HCT116 (cell line): Measurements from ENCODE around the gene RUNX1. TPM values are rescaled to one million over a fixed set of nuclear protein-coding genes. Genes with fewer than 3 reads are reported as not detected.

Source experiments
- ATAC-seq: fragments of 200-7000 bp; cut with Tn5 transposase; 2 replicates; pipeline ENCODE4 v1.9.1; 2020; ENCODE audit warnings: mild to moderate bottlenecking, moderate library complexity
- BruUV-seq: library from RNA; stranded (reverse); fragments of 400-500 nt; replicated peaks from 2 replicates; lab custom pipeline; 2021; lab: Mats Ljungman, UMichigan
- CTCF ChIA-PET: fragments of 300-600 bp; sonication (Branson Sonifier 250); formaldehyde crosslinking; loops from one replicate; lab custom pipeline; 2021; ENCODE audit warnings: antibody characterized with exemption; lab: Charles Lee
- POLR2A ChIA-PET: fragments of 300-600, 350-600 bp; sonication (Branson Sonifier 250); formaldehyde crosslinking; loops from one replicate; lab custom pipeline; 2021; ENCODE audit warnings: antibody characterized with exemption; lab: Charles Lee
- RAD21 ChIA-PET, 2 experiments: fragments of 300-600 bp; sonication (Branson Sonifier 250); formaldehyde crosslinking; loops; one replicate each; lab custom pipeline; 2023; ENCODE audit warnings: low total read pairs in 2 of 2; ENCODE audit not compliant: uncharacterized antibody in 2 of 2, unreplicated experiment in 2 of 2, low non-redundant PET in 1 of 2; lab: Charles Lee
- DNase-seq: peaks from one replicate; pipeline ENCODE4 v3.0.0-alpha.2; 2010; ENCODE audit warnings: low read depth, low spot score
- H2AFZ ChIP-seq: fragments of 200-600 bp; shearing (Covaris generic), sonication (generic); 2 replicates; pipeline ENCODE4 v1.6.1; 2017; ENCODE audit warnings: low read depth, mixed run types, mixed read lengths, antibody characterized with exemption, low read length; ENCODE audit not compliant: poor library complexity, severe bottlenecking
- H3K27ac ChIP-seq: 2 replicates; pipeline ENCODE4 v1.5.1; 2012; ENCODE audit warnings: low read depth, low read length
- H3K27me3 ChIP-seq: fragments of 200-600 bp; sonication (generic); 2 replicates; pipeline ENCODE4 v1.6.1; 2016; ENCODE audit warnings: mixed run types, low read length, mixed read lengths; ENCODE audit not compliant: insufficient read depth
- H3K36me3 ChIP-seq, 2 experiments: fragments of 200-500 bp in 1 of 2; fragments of 200-600 bp in 1 of 2; sonication (Bioruptor generic) in 1 of 2; sonication (generic) in 1 of 2; 2 replicates each; pipeline versions ENCODE4 v1.5.1 to v1.6.1; 2014 to 2016; ENCODE audit warnings: low read length in 2 of 2, inconsistent platforms in 1 of 2, mixed read lengths in 1 of 2, mixed run types in 1 of 2; ENCODE audit not compliant: insufficient read depth in 2 of 2, control insufficient read depth in 1 of 2
- H3K4me1 ChIP-seq, 2 experiments: fragments of 200-600 bp in 1 of 2; sonication (generic) in 1 of 2; 2 replicates each; pipeline versions ENCODE4 v1.5.1 to v1.6.1; 2012 to 2017; ENCODE audit warnings: low read length in 2 of 2, inconsistent platforms in 1 of 2, mild to moderate bottlenecking in 1 of 2, mixed read lengths in 1 of 2, mixed run types in 1 of 2, moderate library complexity in 1 of 2; ENCODE audit not compliant: insufficient read depth in 2 of 2, control insufficient read depth in 1 of 2
- H3K4me2 ChIP-seq: fragments of 200-600 bp; sonication (generic); 2 replicates; pipeline ENCODE4 v1.6.1; 2017; ENCODE audit warnings: mixed run types, low read length, mixed read lengths
- H3K4me3 ChIP-seq, 2 experiments: fragments of 200-600 bp in 1 of 2; sonication (generic) in 1 of 2; replicated peaks in 1 of 2; 2 replicates each; pipeline ENCODE4 v1.5.1; 2011 to 2016; ENCODE audit warnings: low read length in 2 of 2, control low read depth in 1 of 2, low read depth in 1 of 2, mild to moderate bottlenecking in 1 of 2, mixed read lengths in 1 of 2, mixed run types in 1 of 2
- H3K79me2 ChIP-seq: fragments of 200-600 bp; sonication (generic); 2 replicates; pipeline ENCODE4 v1.6.1; 2017; ENCODE audit warnings: mild to moderate bottlenecking, mixed run types, low read length, moderate library complexity, mixed read lengths; ENCODE audit not compliant: insufficient read depth
- H3K9ac ChIP-seq: fragments of 200-600 bp; sonication (generic); 2 replicates; pipeline ENCODE4 v1.6.1; 2016; ENCODE audit warnings: low read length, mixed read lengths
- H3K9me2 ChIP-seq: fragments of 200-600 bp; sonication (generic), shearing (Covaris generic); 2 replicates; pipeline ENCODE4 v1.6.1; 2017; ENCODE audit warnings: mixed run types, mild to moderate bottlenecking, moderate library complexity; ENCODE audit not compliant: insufficient read depth
- H3K9me3 ChIP-seq, 2 experiments: fragments of 200-500 bp in 1 of 2; fragments of 200-600 bp in 1 of 2; sonication (Bioruptor generic) in 1 of 2; sonication (generic) in 1 of 2; 2 replicates each; pipeline ENCODE4 v1.6.1; 2014 to 2017; ENCODE audit warnings: low read length in 2 of 2, mixed read lengths in 2 of 2, inconsistent platforms in 1 of 2, low read depth in 1 of 2, mild to moderate bottlenecking in 1 of 2, mixed run types in 1 of 2, moderate library complexity in 1 of 2; ENCODE audit not compliant: control insufficient read depth in 1 of 2, insufficient read depth in 1 of 2
- H4K20me1 ChIP-seq: fragments of 200-600 bp; sonication (generic), shearing (Covaris generic); 2 replicates; pipeline ENCODE4 v1.6.1; 2017; ENCODE audit warnings: mixed run types, mild to moderate bottlenecking, moderate library complexity; ENCODE audit not compliant: insufficient read depth
- CBX3 ChIP-seq: IDR thresholded peaks from 2 replicates; pipeline ENCODE4 v1.6.1; 2012; ENCODE audit warnings: low read depth
- CEBPB ChIP-seq: IDR thresholded peaks from 2 replicates; pipeline ENCODE4 v1.6.1; 2012; ENCODE audit warnings: low read depth
- ELF1 ChIP-seq: IDR thresholded peaks from 2 replicates; pipeline ENCODE4 v1.6.1; 2012; ENCODE audit warnings: low read depth, borderline replicate concordance
- JUND ChIP-seq: IDR thresholded peaks from 2 replicates; pipeline ENCODE4 v1.6.1; 2012
- POLR2A ChIP-seq: IDR thresholded peaks from 2 replicates; pipeline ENCODE4 v1.7.0; 2011; ENCODE audit warnings: borderline replicate concordance; ENCODE audit not compliant: insufficient read depth, insufficient read length; ENCODE audit errors: extremely low read depth
- RAD21 ChIP-seq: IDR thresholded peaks from 2 replicates; pipeline ENCODE4 v1.6.1; 2012; ENCODE audit warnings: low read depth, mild to moderate bottlenecking
- REST ChIP-seq: IDR thresholded peaks from 2 replicates; pipeline ENCODE4 v1.6.1; 2012; ENCODE audit warnings: low read depth
- SIN3A ChIP-seq: IDR thresholded peaks from 2 replicates; pipeline ENCODE4 v1.6.1; 2012; ENCODE audit warnings: low read depth
- SRF ChIP-seq: IDR thresholded peaks from 2 replicates; pipeline ENCODE4 v1.6.1; 2012; ENCODE audit warnings: low read depth
- TCF7L2 ChIP-seq: IDR thresholded peaks from 2 replicates; pipeline ENCODE4 v1.7.0; 2011; ENCODE audit warnings: borderline replicate concordance, inconsistent platforms; ENCODE audit not compliant: insufficient read depth, insufficient read length; ENCODE audit errors: extremely low read depth
- YY1 ChIP-seq: IDR thresholded peaks from 2 replicates; pipeline ENCODE4 v1.6.1; 2011; ENCODE audit warnings: low read length, low read depth, moderate library complexity, mild to moderate bottlenecking; ENCODE audit not compliant: insufficient replicate concordance; ENCODE audit errors: extremely low read depth
- ZBTB33 ChIP-seq: IDR thresholded peaks from 2 replicates; pipeline ENCODE4 v1.6.1; 2011; ENCODE audit warnings: mild to moderate bottlenecking, low read length, moderate library complexity; ENCODE audit not compliant: insufficient replicate concordance; ENCODE audit errors: extremely low read depth
- ZNF274 ChIP-seq: fragments of 200-500 bp; sonication (Bioruptor generic); IDR thresholded peaks from 2 replicates; pipeline ENCODE4 v1.6.1; 2014; ENCODE audit warnings: mild to moderate bottlenecking, low read depth, low read length, inconsistent platforms
- intact Hi-C: fragments of 100-400 bp; cut with micrococcal nuclease; formaldehyde crosslinking; loops from 2 replicates; pipeline ENCODE4 v1.10.0; 2022
- total RNA-seq: library from RNA; stranded (reverse); gene quantifications from one replicate; pipeline ENCODE4 v1.2.1, GENCODE V29; 2021; ENCODE audit not compliant: unreplicated experiment

Gene RUNX1
- total RNA-seq, 1 experiment from 2014 or later, result 33.5 TPM

DNA sequence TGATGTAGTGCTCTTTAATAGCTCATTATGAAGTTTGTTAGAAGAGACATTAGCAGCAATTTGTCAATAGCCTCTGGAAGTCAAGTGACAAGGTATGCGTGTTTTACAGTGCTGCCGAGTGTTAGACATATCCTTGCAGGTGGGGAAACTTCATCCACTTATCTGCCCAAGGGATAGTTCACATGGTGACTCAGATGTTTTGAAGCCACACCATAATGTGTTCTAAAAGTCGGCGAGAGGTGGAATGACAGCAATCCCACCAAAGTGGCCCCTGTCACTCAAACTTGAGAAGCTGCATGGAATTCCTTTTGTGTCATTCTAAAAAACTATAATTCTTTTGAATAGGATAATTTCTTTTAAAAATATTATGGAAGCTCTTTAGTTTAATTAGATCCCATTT lies 98.1 kb downstream of the RUNX1 start:
- H2AFZ ChIP-seq, result no peak overlapping the region
- CTCF ChIA-PET, result no interaction called here
- H3K4me3 ChIP-seq, result no peak overlapping the region
- no peaks in the 10 kb centered on the region for H3K36me3 ChIP-seq
- H3K9me2 ChIP-seq, result no peaks in the 10 kb centered on the region
- TF ChIP-seq RAD21 (no peak), POLR2A (no peak), ZNF274 (no peak), CEBPB (no peak), ELF1 (no peak), JUND (no peak), SRF (no peak), ZBTB33 (no peak), YY1 (no peak), SIN3A (no peak), REST (no peak), TCF7L2 (no peak), CBX3 (no peak)
- H3K79me2 ChIP-seq, result no peaks in the 10 kb centered on the region
- no peaks in the 10 kb centered on the region for H3K27me3 ChIP-seq
- H3K9ac ChIP-seq, result no peak overlapping the region
- no TSS peak for BruUV-seq
- H4K20me1 ChIP-seq, result no peaks in the 10 kb centered on the region
- H3K27ac ChIP-seq, result no peak overlapping the region
- H3K4me2 ChIP-seq, result no peak overlapping the region
- intact Hi-C loops, result no loop called here
- RAD21 ChIA-PET, result no interaction called here
- ATAC-seq (no peak), DNase-seq (no peak)
- POLR2A ChIA-PET, result no interaction called here
- no peaks in the 10 kb centered on the region for H3K9me3 ChIP-seq
- no peaks in the 10 kb centered on the region for H3K4me1 ChIP-seq
